ENCODE data around the gene FER.

Gene FER

DNA sequence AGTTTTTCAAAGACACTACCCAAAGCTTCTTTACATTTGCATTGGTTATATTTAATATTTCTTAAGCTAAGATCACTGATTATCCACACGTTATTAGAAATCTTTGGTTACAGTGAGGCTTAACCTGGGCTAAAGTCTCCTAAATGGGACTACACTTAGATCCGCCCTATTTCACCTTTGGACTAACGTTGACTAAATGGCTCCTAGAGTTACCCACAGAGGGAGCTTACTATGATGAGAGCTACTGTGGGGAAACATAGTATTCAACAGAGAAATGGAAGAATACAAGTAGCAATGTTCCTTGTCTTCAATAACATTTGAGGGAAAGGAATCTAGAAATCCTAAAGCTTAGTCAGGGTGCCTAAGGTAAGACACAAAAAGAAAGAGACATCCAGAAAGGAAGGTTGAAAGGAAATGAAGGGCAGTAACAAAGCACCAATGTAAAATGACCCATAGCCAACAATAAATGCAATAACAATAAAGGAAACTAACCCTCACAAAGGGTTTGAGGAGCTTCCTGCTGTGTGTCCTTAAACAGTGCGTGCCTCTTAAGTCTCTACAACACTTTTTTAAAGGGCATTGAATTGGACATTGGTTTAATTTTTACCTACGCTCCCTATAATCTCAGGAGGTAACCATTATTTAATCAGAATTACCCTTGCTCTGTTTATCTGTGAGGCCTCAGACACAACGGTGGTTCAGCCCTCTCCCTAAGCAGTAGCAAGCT lies 445.0 kb downstream of the FER start:
- DNase-seq = no peak

DNA sequence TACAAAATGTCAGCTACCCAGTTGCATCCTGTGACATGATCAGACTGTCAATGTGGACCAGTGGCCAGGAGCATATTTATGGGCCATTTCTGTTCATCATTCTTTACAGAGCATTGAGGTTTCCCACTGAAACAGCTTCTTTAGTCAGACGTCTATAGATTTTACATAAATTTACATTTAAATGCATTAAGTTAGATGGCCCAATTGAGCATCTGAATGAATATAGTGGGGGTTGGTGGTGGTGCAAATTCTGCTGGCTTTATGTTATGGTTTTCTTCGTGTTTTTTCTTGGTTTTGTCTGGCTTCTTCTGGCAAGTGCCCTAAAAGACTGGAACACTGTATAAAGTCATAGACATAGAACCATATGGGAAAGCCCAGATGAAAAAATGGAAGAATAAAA lies 448.0 kb downstream of the FER start:
- DNase-seq = no peak

DNA sequence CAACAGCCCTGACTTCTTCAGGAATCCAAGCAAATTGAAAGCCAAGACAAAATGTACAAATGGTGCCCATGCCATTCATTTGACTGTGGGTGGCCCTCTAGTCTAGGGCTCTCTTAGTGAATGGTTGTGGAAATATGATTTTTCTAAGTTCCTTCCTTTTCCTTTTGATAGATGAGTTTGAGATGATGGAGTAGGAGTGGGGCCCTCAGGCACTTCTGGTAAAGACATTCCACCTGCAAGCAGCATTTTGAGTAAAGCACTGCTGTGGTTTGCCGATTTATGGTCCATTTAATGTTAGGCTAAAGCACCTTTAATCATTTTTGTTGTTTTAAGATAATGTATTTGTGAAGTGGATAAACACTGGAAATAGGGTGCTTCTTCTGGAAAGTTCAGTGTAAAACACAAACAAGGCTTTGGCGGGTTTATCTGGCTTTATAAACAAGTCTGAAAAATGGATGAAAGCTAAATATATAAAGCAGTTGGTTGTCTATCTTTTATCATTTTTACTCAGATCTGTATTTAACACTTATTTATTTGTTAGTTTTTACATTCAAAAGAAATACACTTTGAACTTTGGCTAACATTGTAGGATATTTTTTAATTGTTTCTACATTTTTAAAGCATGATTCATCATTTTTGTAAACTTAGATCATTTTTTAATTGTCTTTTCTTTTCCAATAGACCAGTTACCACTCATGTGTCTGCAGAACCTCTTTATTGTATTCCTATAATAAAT lies 448.6 kb downstream of the FER start:
- no peak for DNase-seq

DNA sequence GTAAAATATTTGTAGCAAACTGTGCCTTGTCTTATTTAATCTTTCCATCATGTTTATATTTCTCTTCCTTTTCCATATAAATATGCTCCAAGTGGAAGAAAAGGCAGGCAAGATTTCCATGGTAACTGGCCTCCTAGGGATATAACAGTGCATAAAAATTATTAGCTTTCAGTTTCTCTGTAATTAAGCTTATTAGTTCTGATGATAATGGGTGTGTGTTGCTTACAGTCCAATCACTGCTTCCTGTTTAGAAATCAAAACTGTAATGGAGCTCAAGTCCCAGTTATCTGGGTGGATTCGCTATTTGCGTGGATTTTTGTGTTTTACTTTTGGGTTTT lies 449.1 kb downstream of the FER start:
- DNase-seq = no peak

DNA sequence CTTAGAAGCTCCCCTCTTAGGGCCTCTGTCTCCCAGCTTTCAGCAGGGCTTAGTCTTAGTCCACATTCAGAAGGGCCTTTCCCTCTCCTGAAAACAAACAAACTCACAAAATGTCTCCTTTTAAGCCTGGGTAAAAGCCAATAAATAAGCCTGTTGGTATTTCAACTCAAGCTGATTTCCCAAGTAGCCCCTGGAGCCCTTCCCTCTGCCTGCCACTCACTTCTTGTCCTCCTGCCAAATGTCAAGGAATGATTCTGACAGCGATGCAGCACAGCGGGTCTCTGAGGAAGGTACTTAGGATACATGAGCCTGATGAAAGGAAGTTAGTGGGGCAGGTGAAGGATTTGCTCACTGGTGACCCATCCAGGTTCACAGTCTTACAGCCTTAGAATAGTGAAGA lies 451.6 kb downstream of the FER start:
- no peak for DNase-seq

DNA sequence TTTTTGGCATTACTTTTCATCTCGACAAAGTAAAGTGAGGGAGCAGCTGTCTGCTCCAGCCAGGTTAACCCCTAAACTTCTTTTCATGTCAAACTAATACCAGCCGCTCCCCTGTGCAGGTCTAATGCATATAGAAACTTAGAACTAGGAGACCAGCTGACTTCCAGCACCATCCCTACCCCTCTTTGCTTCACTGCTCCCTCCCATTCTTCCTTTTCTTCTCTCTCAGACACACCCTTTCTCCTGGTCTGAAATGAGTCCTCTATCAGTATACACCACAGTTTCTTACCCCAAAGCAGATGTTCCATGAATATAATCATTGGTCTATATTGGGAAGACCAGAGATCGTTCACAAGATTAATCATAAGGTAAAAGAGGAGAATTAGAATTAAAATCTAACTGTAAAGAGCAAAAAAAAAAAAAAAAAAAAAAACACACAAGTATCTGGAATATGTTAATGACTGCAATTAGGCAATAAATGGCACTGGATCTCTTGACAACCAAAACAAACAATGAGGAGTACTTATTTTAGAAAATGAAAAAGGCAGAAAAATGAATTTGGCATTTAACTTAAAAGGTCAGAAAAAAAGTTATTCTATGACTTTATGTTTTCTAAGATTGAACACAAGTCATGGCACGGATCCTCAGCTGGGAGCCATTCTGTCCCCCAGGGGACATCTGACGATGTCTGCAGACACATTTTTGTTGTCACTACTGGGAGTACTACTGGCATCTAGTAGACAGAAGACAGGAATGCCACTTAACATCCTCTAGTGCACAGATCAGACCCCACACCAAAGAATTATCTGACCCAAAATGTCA lies 452.3 kb downstream of the FER start:
- DNase-seq = no peak

DNA sequence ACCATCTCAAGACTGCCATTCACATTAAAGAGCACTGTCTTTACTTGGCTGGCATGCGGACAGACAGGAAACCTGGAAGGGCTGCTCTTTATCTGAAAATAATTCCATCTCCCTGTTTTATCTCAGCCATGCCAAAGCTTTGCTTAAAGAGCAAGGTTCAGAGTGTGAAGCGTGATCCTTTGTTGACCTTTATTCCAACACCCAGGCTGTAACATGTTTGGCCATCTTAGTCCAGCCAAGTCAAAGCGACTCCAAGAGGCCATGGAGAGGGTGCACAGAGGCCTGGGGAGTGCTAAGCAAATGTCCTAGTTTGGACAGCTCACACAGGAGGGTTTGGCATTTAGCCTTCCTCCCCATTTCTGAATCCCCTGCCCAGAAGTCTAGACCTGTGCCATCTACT lies 467.3 kb downstream of the FER start:
- no peak for DNase-seq

DNA sequence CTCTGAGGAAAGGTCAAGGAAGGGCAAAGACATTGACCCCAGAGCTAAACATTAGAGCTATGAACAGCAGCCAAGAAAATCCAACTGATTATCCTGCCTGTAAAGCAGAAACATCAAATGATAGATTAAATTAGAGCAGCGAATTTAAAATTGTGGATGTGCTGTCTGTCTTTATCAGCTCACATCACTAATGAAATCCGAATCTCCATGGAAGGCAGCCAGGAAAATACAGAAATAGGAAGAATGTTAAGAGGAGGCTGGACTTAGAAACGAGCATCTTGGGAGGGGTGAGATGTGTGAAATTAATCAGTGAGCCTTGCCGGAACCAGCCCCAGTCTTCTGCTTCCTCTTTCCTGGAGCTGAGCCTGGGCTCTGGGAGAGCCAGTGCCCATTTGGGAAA lies 471.1 kb downstream of the FER start:
- DNase-seq = no peak

DNA sequence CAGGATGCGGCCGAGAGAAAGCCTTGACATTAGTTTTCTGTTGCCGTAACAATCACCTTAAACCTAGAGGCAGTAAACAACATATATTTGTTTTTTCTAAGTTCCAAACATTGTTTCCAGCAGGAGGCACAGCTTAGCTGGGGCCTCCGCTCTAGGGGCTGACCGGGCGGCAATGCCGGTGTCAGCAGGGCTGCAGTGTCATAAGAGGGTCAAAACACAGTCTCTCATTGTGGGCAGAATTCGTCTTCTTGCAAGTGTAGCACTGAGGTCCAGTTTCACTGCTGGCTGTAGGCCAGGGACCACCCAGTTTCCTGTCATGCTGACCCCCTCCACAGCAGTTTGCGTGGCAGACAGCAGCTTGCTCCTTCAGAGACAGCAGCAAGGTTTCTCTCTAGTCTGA lies 475.8 kb downstream of the FER start:
- no peak for DNase-seq

DNA sequence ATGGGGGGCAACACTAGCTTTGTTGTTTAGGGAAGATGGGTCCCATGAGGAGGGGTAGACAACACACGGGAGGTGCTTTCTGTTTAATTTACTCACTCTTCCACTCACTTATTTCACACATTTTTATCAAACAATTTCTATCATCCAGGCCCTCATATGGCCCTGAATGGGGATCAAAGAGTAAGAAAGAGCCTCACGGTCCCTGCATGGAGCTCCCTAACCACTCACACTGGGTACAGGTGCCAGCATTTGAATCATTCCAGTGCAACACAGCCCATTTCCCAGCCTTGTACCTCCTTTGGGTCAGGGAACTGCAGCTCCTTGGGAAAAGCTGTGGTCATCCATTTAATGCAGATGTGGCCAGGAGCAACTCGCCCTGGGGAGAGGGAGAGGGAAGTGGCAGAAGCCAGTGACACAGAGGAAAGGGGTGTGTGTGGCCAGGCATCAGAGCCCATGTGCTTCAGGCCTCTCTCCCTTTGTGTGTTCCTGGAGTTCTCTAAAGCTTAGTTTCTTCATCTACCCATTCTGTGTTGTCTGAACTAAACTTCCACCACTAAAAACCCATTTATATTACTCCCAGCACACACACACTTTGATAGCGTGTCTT lies 476.7 kb downstream of the FER start:
- DNase-seq = no peak

DNA sequence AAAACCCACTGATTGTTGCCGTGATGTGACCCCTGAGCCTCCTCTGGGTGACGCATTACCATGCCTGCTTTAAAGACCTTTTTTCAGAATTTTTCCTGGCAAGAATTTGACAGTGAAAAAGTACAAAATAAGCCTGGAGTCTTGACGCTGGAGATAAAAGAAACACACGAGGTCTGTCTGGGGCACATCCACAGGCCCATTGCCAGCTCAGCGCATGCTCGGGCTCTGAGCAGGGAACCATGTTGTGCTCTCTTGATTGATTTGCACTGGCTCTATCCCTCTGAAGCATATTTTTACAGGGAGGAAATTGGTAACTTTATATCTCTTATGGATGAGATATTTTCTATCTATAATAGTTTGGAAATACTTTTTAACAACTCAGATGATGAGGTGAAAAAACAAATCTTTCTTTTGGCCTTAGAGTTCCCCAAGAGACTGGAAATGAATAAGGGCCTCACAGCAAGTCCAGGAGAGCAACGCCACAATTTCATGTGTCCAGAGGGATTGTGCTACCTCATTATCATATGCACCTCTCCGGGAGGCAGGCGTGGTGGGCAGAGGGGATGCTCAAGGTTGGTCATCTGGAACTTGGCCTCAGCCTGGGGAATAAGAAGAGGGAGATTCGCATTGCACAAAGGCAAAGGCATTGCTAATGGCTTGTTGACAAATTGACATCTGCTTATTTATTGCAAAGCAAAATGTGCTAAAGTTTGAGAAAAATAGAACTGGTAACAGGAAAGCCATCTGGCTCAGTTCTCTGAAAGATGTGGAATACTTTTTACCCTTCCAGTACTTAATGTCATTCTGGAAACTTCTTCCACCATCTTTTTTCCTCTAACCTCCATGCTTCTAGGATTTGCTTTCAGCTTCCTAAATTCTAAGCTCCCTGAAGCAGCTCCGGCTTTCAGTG lies 478.3 kb downstream of the FER start:
- no peak for DNase-seq

DNA sequence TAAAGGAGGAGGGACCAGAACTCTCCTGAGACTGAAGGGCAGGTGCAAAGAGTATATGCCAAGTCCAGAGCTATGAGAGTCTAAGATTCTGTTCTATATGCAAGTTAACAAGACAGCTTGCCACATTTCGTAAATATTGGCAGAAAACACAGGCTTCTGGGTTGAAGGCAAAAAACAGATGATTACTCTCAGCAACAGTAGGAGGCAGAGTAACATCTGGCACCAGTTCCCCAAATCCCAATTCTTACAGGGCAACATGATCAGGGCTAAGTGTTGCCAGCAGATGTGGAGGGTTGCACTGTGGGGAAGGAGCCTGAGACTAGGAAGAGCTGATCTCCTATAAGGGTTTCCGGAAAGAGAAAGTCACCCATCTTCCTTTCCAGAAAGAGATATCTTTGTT lies 482.7 kb downstream of the FER start:
- no peak for DNase-seq

DNA sequence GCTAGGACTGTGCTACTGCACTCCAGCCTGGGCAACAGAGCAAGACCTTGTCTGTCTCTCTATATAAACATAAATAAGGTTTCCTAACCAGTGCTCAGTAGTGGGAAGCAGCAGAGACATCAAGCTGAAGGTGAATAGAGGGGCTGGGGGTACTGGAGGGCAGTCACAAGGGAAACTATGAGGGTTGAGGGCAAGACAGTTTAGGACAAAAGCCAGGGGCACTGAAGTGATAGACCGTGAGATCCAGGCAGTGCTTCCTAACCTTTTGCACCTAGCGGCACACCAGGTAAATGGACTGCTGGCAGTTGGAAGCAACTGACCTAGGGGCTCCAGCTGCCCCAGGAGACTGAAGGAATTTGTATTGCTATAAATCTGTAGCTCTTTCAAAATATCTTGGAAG lies 483.6 kb downstream of the FER start:
- no peak for DNase-seq

DNA sequence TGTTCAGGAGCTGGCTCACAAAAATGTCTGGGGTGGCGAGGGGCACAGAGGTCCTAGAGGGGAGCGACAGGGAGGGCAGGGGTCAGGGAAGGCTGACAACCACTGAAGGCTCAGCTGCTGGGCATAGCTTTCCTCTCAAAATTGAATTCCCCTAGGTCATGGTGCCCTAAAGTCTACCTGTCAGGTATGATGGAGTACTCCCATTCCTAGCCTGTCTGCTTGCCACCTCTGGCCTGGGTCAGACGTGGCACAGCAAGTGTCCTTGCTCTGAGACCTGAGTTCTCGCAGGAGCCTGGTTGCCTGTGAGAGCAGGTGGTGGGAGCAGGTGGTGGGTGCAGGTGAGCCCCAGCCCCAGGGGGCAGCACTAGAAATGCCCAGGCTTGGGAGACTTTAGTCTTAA lies 486.7 kb downstream of the FER start:
- DNase-seq = no peak

DNA sequence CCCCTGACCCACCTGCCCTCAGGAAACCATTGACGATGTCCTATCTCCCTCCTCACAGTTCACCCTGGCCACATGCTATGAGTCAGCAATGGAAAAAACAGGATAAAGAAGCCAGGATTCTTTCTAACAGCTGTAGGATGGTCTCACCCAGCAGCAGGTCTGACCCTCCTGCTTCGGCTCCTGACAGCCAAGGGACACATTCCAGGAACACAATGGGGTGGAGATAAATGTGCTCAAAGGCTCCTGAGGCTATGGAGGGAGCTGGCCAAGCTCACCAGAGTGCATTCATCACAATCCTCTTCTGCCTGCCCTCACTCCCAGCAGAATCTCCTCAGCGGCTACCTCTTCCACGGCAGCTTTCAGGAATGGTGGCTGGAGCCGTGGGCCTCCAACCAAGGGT lies 491.8 kb downstream of the FER start:
- DNase-seq = no peak

DNA sequence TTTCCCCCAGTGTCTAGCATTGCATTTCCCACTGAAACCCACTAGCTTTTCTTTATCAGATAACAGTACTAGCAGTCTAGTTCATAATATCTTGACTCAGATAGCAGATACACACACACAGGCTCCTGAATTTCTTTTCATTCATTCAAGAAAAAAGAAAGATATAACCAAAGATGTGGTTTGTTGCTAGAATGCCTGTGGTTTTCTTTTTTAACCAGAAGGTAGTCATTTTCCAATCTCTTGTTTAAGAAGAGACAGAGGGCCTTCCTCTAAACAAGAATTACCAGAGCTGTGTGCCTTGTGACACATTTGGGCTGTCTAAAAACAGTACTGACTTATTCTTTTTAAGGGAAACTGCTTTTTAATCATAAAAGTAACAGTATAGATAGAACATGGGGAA lies 494.8 kb downstream of the FER start:
- DNase-seq = no peak

DNA sequence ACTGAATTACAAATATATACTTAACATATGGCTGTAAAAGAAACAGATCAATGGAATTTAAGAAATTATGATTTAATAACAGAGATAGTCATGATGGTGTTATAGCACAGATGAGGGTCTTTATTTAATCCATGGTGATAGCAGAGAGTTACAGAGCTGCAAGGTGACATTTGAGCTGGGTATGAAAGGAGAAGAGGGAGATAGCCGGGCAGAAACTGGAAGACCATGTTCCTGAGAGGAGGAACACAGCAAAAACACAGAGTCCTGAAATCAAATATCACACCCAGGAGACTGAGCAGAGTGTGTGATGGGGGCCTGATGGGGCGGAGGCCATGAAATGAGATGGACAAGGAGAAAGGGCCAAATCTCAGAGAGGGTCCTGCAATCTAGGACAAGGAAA lies 498.7 kb downstream of the FER start:
- no peak for DNase-seq
